ENCODE data around the gene TMEM53.

GRCh38 chr1:44637702-44638411 is 36.4 kb downstream of the TMEM53 start:
- TF ChIP-seq POLR2A (IDR thresholded peaks at IDR 0.05; ENCODE audit: low read depth, low read length): no peak
- TF ChIP-seq POLR2AphosphoS5 (IDR thresholded peaks at IDR 0.05; ENCODE audit: low read depth, low read length): no peak
- no peak for TF ChIP-seq TAF1 (IDR thresholded peaks at IDR 0.05; ENCODE audit: low read depth, low read length)
